Coronary artery (tissue), 2 donors: ENCODE measurements around the gene VCX.

ENCODE experiments used
- DNase-seq: peaks from one replicate; pipeline ENCODE4 v3.0.0-alpha.2; 2017; ENCODE audit warnings: low spot score
- H3K27ac ChIP-seq, 2 donors: fragments of 200-600 bp; sonication (generic); one replicate each; pipeline ENCODE4 v1.5.1; 2016 to 2019
- H3K4me3 ChIP-seq: fragments of 200-600 bp; sonication (generic); 2 replicates; pipeline ENCODE4 v1.5.1; 2016; ENCODE audit warnings: mild to moderate bottlenecking, moderate library complexity
- CTCF ChIP-seq: fragments of 200-600 bp; sonication (generic); IDR thresholded peaks from one replicate; pipeline ENCODE4 v1.5.1; 2019; ENCODE audit warnings: antibody characterized with exemption

The VCX gene

GRCh38 chrX:7872042-7872441 is 29.1 kb downstream of the VCX start:
- DNase-seq, result no peak
- H3K27ac ChIP-seq, result no peak overlapping the region
- TF ChIP-seq CTCF, result no peak
- no peak overlapping the region for H3K4me3 ChIP-seq

- Histone ChIP-seq H3K4me3 (no peak overlapping the region), H3K27ac (no peak overlapping the region)
- no peak for DNase-seq
- no peak for TF ChIP-seq CTCF
These were observed 34.0 kb downstream of the VCX start for GRCh38 chrX:7876957-7877356.

- no peak overlapping the region for H3K27ac ChIP-seq
- DNase-seq, result no peak
- TF ChIP-seq CTCF, result no peak
- no peak overlapping the region for H3K4me3 ChIP-seq
These were observed 46.2 kb downstream of the VCX start for GRCh38 chrX:7889135-7889534.

GRCh38 chrX:7889680-7890079 is 46.7 kb downstream of the VCX start:
- DNase-seq, result no peak
- no peak overlapping the region for H3K4me3 ChIP-seq
- no peak for TF ChIP-seq CTCF
- no peak overlapping the region for H3K27ac ChIP-seq

GRCh38 chrX:7891928-7892327 is 49.0 kb downstream of the VCX start:
- H3K27ac ChIP-seq, result no peak overlapping the region
- H3K4me3 ChIP-seq, result no peak overlapping the region
- TF ChIP-seq CTCF, result no peak
- DNase-seq, result no peak
